Measurements from ENCODE around the gene RASA3. TPM values are rescaled to one million over a fixed set of nuclear protein-coding genes. Genes with fewer than 3 reads are reported as not detected.

The RASA3 gene
- total and polyA plus RNA-seq, 2 donors (not counting 3 experiments of a cell fraction or from before 2014, with no cell fraction given), result 26.5 to 53.8 TPM

- H3K9me1 ChIP-seq (replicated peaks; ENCODE audit: control insufficient read depth, extremely low read depth, insufficient read depth, low read length), result no peaks in the 10 kb centered on the region
- H3K27me3 ChIP-seq (ENCODE audit: control insufficient read depth in 2 of 2, insufficient read depth in 2 of 2, low read length in 2 of 2), result no peaks in the 10 kb centered on the region
- H3K4me1 ChIP-seq (ENCODE audit: control insufficient read depth, extremely low read depth, insufficient read depth, low read length), result no peaks in the 10 kb centered on the region
- no peaks in the 10 kb centered on the region for H3K9me3 ChIP-seq (replicated peaks; ENCODE audit: control insufficient read depth, insufficient read depth, low read length)
- no peaks in the 10 kb centered on the region for H4K20me1 ChIP-seq (replicated peaks; ENCODE audit: control insufficient read depth, extremely low read depth, insufficient read depth, low read length)
- H3K27ac ChIP-seq (ENCODE audit: insufficient read depth, low read depth, low read length), result no peak overlapping the region
- BruUV-seq (replicated peaks), result no TSS peak
- TF ChIP-seq EZH2 (IDR thresholded peaks at IDR 0.05; ENCODE audit: borderline replicate concordance, low read depth, low read length, severe bottlenecking), result no peak
- no peak for TF ChIP-seq FOS (IDR thresholded peaks at IDR 0.05; ENCODE audit: borderline replicate concordance, insufficient read depth, low read length)
- TF ChIP-seq GATA2 (IDR thresholded peaks at IDR 0.05; ENCODE audit: insufficient read depth, insufficient read length, low read depth, low read length), result no peak
- no peak for TF ChIP-seq JUN (IDR thresholded peaks at IDR 0.05; ENCODE audit: borderline replicate concordance, insufficient read depth, insufficient read length, low read depth)
- TF ChIP-seq CTCF (IDR thresholded peaks at IDR 0.05; ENCODE audit: extremely low read depth in 1 of 2, insufficient read depth in 1 of 2, low read depth in 1 of 2, low read length in 2 of 2), result no peak
- TF ChIP-seq POLR2AphosphoS5 (IDR thresholded peaks at IDR 0.05; ENCODE audit: insufficient read depth, low read depth, low read length), result no peak
- TF ChIP-seq POLR2A (IDR thresholded peaks at IDR 0.05; ENCODE audit: low read depth, low read length), result no peak
- TF ChIP-seq MAX (IDR thresholded peaks at IDR 0.05; ENCODE audit: insufficient read depth, insufficient read length), result no peak
- TF ChIP-seq MYC (IDR thresholded peaks at IDR 0.05; ENCODE audit: low read depth, low read length), result no peak
- no peak overlapping the region for H3K4me3 ChIP-seq (replicated peaks in 1 of 3; ENCODE audit: insufficient read depth in 1 of 3, low read depth in 1 of 3, low read length in 3 of 3)
- H3K79me2 ChIP-seq (ENCODE audit: control insufficient read depth, insufficient read depth, low read length), result no peaks in the 10 kb centered on the region
- CTCF ChIA-PET, result no interaction called here
- H3K4me2 ChIP-seq (ENCODE audit: insufficient read depth, low read length), result no peak overlapping the region
- H2AFZ ChIP-seq (ENCODE audit: low read depth, low read length), result no peak overlapping the region
- intact Hi-C loops (cut with micrococcal nuclease), result no loop called here
- H3K36me3 ChIP-seq (ENCODE audit: control insufficient read depth in 2 of 2, extremely low read depth in 1 of 2, insufficient read depth in 2 of 2, low read length in 2 of 2), result peaks cover 0 to 55% of the 10 kb centered on the region in 2 experiments
- dilution Hi-C loops (cut with MboI; ENCODE audit: extremely low pct_ligation_motif_present, low sequenced_read_pairs), result no loop called here
- no peak overlapping the region for H3K9ac ChIP-seq (replicated peaks; ENCODE audit: extremely low read depth, insufficient read depth, low read length)
- DNase-seq (ENCODE audit: low read depth, low spot score) (no peak), FAIRE-seq (no peak)
- POLR2A ChIA-PET, result no interaction called here
Observed at GRCh38 chr13:113978741-113979481, 153.5 kb downstream of the RASA3 start.

Measured in endothelial cell of umbilical vein (primary cell).